Fibroblast of skin of scalp (primary cell): ENCODE measurements around the gene ACO1.

Source experiments
- DNase-seq: peaks from one replicate; pipeline ENCODE4 v3.0.0-alpha.2; 2013

Gene ACO1

DNA sequence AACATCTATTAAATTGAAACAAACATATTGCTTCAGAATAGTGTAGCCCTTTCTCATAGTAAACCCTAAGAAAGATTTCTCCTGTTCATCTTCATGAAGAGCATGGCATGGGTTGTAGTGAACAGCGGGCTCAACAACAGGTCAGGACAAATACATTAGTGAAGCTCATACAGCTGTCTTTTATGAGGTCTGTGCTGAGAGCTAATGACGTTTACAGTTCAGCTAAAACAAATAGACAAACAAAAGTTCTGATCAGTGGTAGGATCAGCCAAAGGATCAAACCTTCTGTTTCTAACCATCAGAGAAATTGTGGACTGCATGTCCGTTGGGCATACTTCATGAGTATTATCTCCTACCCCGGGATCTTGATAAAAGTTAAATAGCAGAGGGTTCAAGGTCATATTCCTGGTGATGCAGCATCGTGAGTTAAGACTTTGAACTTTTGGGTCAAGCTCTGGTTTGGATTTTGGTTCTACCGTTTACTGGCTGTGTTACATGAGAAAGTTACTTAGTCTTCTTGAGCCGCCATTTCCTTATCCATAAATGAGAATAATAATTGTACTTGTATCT is 37.9 kb downstream of the ACO1 start:
- no peak for DNase-seq

DNA sequence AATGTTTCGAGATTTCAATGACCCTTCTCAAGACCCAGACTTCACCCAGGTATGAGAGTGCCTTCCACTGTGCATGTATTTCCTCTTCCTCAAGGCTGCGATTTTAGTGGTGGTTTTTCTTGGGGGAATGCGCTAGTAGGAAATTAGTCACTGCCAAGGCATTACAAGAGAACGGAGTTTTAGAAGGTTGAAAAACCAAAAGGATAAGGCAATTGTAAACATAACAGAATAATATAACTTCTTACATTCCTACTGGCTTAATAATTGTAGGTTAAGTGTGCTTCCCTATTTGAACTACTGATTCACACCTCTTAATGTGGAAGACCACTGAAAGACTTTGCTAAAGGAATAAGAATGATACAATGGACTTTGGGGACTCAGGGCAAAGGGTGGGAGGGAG is 38.9 kb downstream of the ACO1 start:
- peak; percentile 4 for DNase-seq

- DNase-seq: no peak
These were observed 40.2 kb downstream of the ACO1 start for GRCh38 chr9:32424616-32425015.

DNA sequence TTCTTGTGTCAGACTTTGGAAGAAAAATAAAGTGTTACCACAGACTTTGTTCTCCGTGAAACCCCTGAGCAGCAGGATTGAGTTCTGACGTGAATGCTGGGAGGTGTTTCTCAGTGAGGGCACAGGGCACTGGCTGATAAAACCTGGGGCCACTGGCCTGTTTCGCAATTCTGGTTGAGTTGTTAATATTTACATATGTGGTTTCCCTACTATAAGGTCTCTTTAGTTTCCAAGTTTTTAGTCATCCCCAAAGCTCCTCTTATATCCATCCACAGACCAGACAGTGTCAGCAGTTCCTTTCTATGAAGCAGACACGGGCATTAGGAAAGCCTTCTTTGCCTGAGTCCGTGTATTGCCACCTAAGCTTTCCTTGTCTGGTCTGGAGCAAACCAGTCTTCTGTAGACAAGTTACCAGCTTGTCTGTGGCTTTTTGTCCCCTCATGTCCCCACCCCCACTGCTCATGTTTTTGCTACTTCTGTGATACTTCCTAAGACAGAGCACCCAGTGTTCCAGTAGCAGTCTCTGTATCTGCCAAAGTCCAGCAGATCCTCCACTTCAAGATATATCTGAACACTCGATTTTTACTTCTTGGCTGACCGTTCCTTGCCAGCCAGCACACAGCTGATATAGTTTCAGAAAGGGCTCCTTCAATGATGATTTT is 42.0 kb downstream of the ACO1 start:
- peak; percentile 14 for DNase-seq

GRCh38 chr9:32427111-32427873 is 42.8 kb downstream of the ACO1 start:
- DNase-seq: no peak

DNA sequence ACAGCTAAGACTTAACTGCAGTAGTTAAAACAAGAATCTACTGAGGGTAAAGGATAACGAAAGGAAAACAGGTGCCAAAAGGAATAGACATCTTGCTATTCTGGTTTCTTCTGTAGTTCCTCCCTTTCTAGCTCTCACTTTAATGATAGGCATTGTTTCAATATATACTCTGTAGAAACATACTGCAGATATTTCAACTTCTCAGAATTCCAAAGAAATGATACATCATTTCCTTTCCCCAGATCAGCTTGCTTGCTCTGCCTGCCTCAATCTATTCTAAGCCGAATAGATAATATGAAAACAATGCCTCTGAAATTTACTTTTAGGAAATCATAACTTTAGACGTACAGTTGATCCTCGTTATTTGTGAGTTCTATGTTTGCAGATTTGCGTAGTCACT is 46.3 kb downstream of the ACO1 start:
- peak; percentile 65 for DNase-seq

DNA sequence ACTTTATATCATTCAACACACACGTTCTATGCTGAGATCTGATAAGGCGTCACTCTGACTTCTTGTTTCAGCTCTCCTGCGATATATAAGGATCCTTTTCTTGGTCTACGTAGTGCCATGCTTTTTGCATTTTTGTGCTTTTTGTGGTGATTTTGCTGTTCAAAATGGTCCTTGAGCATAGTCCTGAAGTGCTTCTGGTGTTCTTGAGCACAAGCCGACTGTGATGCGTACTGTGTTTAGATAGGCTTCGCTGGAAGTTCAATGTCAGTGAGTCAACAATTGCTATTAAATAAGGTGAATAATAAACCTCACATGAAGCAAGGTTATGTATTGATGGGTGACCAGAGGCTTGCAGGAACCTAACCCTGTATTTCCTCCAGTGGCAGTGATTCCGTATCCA is 46.8 kb downstream of the ACO1 start:
- DNase-seq: no peak

GRCh38 chr9:32431940-32432555 is 47.6 kb downstream of the ACO1 start:
- peak; percentile 54 for DNase-seq

GRCh38 chr9:32434892-32435291 is 50.4 kb downstream of the ACO1 start:
- no peak for DNase-seq

GRCh38 chr9:32441678-32442077 is 57.2 kb downstream of the ACO1 start:
- DNase-seq: no peak

- no peak for DNase-seq
These were observed 58.0 kb downstream of the ACO1 start for GRCh38 chr9:32442433-32442832.

DNA sequence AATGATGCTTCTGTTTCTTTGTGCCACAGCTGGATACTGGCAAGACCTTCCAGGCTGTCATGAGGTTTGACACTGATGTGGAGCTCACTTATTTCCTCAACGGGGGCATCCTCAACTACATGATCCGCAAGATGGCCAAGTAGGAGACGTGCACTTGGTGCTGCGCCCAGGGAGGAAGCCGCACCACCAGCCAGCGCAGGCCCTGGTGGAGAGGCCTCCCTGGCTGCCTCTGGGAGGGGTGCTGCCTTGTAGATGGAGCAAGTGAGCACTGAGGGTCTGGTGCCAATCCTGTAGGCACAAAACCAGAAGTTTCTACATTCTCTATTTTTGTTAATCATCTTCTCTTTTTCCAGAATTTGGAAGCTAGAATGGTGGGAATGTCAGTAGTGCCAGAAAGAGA is 65.5 kb downstream of the ACO1 start:
- DNase-seq: no peak

DNA sequence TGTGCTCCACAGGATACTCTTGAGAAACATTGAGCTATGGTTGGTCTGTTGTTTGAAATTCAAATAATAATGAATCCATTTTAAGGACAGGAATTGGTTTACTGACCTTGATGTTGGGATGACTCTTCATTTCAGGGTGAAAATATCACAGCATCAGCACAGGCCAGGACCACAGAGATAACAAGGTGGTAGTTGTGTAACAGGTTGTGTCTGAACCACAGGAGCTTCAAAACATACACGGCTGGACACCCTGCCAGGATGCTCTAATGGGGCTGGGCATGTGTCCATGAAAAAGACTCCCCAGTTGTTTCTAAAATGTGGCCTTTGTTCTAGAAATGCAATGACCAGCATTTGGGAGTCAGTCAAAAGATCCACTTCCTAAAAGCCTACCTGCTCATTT is 69.8 kb downstream of the ACO1 start:
- no peak for DNase-seq

DNA sequence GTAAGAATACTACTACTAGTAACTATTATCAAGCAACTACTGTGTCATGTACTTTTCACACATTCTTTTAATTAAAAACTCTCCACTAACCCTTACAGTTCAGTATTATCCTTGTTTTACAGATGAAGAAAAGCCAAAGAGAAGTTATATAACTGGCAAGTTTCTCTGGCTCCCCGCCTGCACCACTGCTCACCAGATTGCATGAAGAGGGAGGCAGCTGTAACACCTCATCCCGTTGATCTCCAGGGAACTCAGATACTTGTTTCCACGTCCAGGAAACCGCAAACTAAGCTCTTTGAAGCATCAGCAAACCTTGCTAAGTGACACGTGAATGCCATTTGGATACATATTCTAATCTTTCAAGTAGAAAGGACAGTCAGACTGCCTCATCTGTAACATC is 71.3 kb downstream of the ACO1 start:
- no peak for DNase-seq

GRCh38 chr9:32456564-32456963 is 72.1 kb downstream of the ACO1 start:
- DNase-seq: peak; percentile 17

- no peak for DNase-seq
These were observed 79.3 kb downstream of the ACO1 start for GRCh38 chr9:32463500-32464293.

DNA sequence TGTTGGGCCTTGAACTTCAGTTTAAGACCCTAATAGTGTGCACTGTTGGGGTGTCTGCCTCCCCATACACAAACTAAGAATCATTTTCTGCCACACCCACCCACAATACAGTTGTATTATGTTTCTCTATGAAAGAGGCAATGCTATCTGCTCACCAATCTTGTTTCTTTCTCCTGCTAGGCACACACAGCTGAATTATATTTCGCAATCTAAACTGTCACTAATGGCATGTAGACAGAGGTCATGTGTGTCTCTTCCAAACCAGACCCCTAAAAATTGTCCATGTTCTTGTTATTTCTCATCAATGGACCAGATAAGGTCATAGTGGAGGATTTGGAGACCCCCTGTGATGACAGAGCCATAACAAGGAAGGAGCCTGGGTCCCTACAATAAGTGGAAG is 84.3 kb downstream of the ACO1 start:
- DNase-seq: no peak

GRCh38 chr9:32472344-32472743 is 87.9 kb downstream of the ACO1 start:
- no peak for DNase-seq

GRCh38 chr9:32483343-32483742 is 98.9 kb downstream of the ACO1 start:
- no peak for DNase-seq

- peak; percentile 47 for DNase-seq
These were observed 102.6 kb downstream of the ACO1 start for GRCh38 chr9:32486839-32487562.

- DNase-seq: peak; percentile 49
These were observed 103.5 kb downstream of the ACO1 start for GRCh38 chr9:32487981-32488380.

GRCh38 chr9:32490601-32491000 is 106.2 kb downstream of the ACO1 start:
- DNase-seq: no peak
